SK-N-MC (cell line): Measurements from ENCODE around the gene HYI.

Experiments
- EZH2 ChIP-seq: fragments of 200-600 bp; sonication (generic); IDR thresholded peaks from one replicate; pipeline ENCODE4 v1.6.1; 2017; ENCODE audit warnings: antibody characterized with exemption
- FOXP2 ChIP-seq: optimal IDR thresholded peaks from 2 replicates; pipeline ENCODE3; 2011; ENCODE audit warnings: mild to moderate bottlenecking, moderate library complexity; ENCODE audit not compliant: insufficient read depth; ENCODE audit errors: extremely low read length, control extremely low read depth
- POLR2AphosphoS5 ChIP-seq: IDR thresholded peaks from 2 replicates; pipeline ENCODE4 v1.6.1; 2012; ENCODE audit warnings: mild to moderate bottlenecking, low read depth, low read length, borderline replicate concordance

DNA sequence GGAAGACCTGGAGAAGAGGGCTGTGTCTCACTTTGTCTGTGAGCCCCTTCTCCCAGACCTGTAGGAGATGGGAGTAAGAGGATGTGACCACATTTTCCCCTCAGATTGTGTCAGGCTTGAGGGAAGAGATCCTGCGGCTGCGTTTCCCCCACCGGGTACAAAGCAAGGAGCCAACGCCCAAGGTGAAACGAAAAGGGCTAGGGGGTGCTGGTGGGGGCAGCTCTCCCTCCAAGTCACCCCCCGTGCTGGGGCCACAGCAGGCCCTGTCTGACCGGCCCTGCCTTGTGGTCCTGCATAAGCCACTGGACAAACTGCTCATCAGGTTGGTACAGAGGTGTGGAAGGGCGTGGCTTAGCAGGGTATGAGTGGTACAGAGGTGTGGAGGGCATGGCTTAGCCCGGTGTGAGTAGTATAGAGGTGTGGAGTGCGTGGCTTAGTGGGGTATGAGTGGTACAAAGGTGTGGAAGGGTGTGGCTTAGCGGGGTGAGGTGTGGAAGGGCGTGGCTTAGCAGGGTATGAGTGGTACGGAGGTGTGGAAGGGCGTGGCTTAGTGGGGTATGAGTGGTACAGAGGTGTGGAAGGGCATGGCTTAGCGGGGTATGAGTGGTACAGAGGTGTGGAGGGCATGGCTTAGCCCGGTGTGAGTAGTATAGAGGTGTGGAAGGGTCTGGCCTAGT is 30.6 kb downstream of the HYI start:
- TF ChIP-seq EZH2 (no peak), POLR2AphosphoS5 (no peak), FOXP2 (no peak)
